ENCODE data around the gene ANKMY1.

- no peak for TF ChIP-seq EZH2 (IDR thresholded peaks at IDR 0.05; ENCODE audit: low read depth, low read length, severe bottlenecking)
- no peak for TF ChIP-seq SRF (IDR thresholded peaks at IDR 0.05; ENCODE audit: low read depth, low read length)
- no peak for TF ChIP-seq SP1 (IDR thresholded peaks at IDR 0.05; ENCODE audit: low read depth, low read length)
Observed at GRCh38 chr2:240458900-240459391, 98.8 kb downstream of the ANKMY1 start.
